NCI-H1417 (cell line): ENCODE data around the gene NHERF2.

ENCODE experiments used
- DNase-seq, 3 experiments: peaks; one replicate each; lab custom pipeline; 2025; lab: John Stamatoyannopoulos, UW

Gene NHERF2

DNA sequence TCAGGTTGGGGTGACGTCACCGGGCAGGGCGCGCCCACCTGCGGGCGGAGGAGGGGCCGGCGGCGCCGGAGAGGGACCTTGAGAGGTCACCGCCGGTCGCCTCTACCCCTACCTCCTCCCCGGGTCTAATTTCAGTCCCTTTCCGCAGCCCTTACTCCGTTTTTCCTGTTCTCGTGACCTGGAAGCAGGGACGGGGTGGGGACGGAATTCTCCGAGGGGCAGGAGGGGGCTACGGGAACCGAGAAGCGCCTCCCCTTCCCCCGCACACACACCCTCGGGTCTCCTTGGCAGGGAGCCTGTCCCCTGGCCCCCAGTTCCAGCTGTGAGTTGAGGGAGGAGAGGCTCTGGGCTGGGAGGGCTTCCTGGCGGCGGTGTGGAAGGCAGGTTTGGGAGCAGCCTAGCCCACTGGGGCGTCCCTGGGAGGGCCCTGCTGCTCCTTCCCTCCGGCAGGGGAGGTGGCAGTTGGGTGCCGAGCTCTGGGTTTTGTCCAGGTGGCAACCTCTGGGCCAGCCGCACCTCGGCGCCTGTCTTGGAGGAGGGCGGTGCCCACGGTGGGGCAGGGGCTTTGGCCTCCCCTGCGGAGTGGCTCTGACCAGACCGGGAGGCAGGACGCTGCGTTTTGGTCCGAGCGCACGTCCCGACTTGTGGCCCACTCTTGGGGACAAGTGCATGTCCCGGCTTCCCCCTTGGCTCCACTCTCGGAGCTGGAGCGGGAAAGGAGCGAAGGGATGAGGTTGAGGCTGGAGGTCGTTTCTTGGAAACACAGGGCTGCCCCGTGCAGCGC is 36.2 kb upstream of the NHERF2 start:
- peak; percentile 50 to 64 (median 60) for DNase-seq

DNA sequence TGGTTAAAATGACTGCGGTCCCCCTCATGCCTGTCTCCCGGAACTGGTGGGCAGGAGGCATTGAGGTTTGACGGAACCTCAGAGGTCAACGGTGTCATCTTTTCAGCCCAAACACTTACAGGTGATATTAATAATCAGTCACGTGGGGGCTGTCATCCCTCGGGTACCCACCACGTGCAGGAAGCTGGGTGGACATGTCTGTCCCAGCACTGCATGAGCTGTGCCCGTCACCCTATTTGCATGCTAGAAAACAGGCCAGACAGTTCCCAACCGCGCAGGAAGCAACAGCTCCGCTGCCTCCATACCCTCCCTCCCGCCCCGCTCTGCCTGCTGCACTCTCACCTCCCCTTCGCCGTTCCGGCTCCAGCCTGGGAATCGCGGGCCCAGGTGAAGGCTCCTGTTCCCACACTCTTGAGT is 35.6 kb upstream of the NHERF2 start:
- DNase-seq: no peak

DNA sequence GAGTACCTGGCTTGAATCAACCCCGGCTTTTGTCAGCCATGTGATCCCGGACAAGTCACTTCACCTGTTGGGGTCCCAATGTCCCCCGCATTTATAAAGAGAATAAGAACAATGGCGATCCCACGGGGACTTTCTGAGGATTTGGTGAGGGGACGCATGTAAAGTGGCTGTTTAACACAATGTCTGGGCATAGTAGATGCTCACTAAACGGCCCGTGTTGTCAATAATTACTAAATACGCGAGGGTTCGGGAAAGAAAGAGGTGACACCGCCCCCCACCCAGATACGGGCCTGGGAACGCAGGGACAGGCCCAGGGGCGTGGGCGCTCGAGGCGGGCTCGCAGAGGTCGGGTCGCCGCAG is 35.1 kb upstream of the NHERF2 start:
- DNase-seq: no peak

GRCh38 chr16:1991948-1992703 is 34.6 kb upstream of the NHERF2 start:
- peak in 1 of 3 experiments; percentile 78 for DNase-seq

DNA sequence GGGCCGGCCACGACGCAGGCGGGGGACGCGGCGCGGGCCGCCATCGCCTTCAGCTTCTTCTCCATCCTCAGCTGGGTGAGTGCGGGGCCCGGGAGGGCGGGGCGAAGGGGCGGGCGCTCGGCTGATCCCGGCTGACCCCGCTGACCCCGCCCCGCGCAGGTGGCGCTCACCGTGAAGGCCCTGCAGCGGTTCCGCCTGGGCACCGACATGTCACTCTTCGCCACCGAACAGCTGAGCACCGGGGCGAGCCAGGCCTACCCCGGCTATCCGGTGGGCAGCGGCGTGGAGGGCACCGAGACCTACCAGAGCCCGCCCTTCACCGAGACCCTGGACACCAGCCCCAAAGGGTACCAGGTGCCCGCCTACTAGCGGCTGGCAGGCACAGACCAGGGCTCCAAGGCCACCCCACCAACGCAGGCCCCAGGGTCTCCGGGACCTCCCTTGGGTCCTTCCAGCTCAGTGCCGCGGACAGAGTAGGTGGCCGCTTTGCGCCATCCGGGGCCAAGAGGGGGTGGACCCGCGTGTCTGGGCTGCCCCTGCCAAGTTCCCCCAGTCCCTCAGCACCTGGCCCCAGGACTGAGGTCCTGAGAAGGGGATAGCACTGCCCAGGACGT is 33.9 kb upstream of the NHERF2 start:
- no peak for DNase-seq

DNA sequence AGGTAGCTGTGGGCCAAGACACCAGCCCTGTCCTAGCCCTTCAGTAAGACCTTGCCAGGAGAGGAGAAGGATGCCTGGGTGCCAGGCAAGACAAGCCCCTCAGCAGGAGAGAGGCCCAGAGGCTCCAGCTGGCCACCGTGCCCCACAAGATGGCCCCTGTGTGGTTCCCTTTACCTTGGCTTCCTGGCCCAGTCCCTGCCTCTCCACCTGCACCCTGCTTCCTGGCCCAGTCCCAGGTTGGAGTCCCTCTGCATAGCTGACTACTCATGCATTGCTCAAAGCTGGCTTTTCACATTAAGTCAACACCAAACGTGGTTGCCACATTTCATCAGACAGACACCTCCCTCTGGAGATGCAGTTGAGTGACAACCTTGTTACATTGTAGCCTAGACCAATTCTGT is 33.0 kb upstream of the NHERF2 start:
- no peak for DNase-seq

GRCh38 chr16:1997494-1998359 is 29.0 kb upstream of the NHERF2 start:
- no peak for DNase-seq

- no peak for DNase-seq
Observed at GRCh38 chr16:1998360-1998835, 28.3 kb upstream of the NHERF2 start.

GRCh38 chr16:1998852-1999801 is 27.6 kb upstream of the NHERF2 start:
- DNase-seq: no peak

GRCh38 chr16:1999866-2000514 is 26.7 kb upstream of the NHERF2 start:
- DNase-seq: no peak

DNA sequence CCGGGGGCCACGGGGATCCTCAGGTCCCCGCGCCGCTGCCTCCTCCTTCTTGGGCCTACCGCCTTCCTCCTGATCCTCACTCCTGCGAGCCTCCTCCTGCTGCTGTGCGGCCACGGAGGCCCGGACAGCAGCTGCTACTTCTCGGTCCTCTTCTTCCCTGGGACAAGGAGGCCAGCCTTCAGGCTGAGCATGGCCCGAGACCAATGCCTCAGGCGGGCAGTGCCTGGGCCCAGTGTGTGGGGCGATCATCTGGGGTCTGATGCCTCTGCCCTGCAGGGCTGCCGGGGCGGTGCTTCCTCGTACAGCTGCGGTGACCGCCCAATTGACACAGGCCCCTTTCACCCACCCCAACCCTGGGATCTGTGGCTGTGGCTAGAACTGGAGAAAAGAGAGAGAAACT is 25.7 kb upstream of the NHERF2 start:
- DNase-seq: no peak

DNA sequence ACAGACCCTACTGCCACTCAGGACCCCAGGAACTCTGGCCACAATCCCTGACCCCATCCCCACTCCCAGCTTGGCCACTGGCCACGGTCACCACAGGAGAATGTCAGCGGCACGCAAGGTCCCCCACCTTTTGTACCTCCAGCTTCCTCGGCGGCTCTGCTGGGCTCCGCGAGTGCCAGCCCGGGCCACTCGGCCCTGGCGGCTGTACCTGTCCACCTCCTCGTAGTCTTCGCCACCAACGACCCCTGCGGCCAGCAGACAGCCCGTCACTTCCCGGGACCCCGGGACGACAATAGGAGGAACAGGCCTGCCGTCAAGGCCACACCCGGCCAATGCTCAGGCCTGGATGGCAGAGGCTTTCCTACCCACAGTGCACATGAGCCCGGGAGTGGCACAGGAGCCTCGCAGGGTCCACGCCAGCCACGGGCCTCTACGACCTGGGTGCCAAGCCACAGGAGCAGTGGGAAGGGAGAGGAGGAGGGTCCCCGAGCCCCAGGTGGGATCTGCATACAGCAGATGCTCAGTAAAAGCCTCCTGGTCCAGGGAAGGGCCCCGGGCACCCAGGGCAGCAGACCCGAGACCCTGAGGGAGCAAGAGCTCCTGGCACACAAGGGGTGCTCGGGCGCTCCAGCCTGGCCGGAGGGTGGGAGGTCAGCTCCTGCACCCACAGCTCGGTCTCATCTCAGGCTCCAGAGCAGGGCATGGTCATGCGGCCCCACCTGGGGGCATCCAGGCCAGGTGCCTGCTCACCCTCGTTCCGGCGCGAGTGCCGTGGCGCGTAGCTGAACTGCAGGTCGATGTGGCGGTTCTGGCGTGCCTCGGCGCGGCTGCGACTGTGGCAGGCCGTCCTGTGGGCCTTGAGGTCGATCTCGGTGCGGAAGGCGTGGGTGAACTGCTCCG is 25.0 kb upstream of the NHERF2 start:
- DNase-seq: no peak

DNA sequence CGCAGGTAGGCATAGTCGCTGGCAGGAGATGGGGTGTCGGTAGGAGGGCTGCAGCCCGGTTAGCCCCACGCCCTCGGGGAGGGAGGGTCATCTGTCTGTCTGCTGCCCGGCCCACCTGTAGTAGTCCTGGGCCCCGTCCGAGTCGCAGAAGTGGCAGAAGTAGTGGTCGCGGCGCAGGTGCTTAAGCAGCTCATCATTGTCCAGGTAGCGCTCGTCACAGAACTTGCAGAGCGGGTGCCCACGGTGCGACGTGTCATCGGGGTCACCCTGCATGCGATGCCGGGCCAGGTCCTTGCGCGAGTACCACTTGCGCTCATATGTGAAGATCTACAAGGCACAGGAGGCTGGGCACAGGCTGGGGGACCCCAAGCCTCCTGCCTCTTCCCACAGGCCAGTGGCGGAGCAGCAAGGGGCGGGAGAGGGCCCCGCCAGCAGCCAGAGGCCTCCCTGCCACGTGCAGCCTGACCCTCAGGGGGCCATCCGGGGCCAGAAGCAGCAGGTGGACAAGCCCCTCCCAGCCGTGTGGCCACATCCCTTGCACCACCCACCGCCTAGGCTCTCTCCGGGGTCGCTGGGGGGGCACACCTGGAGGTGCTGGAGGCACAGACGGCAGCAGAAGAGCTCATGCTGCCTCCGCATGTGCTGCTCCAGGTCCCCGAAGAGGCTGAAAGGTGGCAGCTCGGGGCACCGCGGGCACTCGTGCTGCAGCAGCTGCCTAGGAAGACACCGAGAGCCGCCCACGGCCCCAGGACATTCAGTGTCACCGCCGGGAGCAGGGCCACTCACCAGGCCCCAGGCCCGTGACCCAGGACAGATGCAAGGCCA is 24.1 kb upstream of the NHERF2 start:
- DNase-seq: no peak

DNA sequence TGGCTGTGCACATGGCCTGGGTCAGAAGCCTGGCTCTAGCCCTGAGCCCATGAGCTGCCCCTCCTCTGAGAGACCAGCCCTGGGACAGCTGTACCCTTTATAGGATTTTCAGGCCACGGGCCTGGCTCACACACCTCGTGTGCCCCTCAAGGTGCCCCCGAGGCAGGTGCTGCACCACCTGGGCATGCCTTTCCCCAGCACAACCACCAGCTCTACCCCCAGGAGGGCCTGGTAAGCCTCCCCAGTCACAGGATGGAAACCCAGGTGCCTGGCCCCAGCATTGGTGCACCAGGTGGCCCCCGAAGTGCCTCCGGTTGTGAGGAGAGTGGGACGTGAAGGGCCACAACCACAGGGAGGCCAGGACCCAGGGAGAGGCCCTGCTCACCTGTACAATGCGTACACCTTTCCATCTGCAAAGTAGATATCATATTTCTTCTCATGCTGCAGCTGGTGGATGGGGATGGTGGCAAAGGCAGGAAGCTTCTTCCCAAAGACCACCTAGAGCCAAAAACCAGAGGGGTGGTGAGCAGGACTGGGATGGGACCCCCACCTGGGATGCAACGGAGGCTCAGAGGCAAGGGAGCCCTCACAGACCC is 23.4 kb upstream of the NHERF2 start:
- DNase-seq: no peak

GRCh38 chr16:2003827-2004641 is 22.7 kb upstream of the NHERF2 start:
- DNase-seq: peak; percentile 77 to 97 (median 92)

GRCh38 chr16:2004795-2005517 is 21.7 kb upstream of the NHERF2 start:
- peak in 2 of 3 experiments; percentile 5 to 13 for DNase-seq
